T-helper 1 cell (primary cell): ENCODE measurements around the gene ZNF43.
"Not testable (repeated sequence)": the region's sequence is repeated elsewhere in the genome, so short reads cannot be mapped to it uniquely, and the experiment has no call there.

Source experiments
- DNase-seq, 5 donors: peaks; one replicate each; pipeline ENCODE4 v3.0.0-alpha.2; 2012 to 2020
- total RNA-seq, 4 donors: gene quantifications; one replicate each; lab custom pipeline; 2026; lab: John Stamatoyannopoulos, UW

ZNF43 gene
- total RNA-seq = 25.1 to 44.0 (median 36.8) reads per million in 4 donors

- DNase-seq = peak; percentile 81 to 94 (median 87)
Observed at GRCh38 chr19:21835810-21836444, at the start of gene ZNF43. TSS of gene ZNF43 (minus strand) at chr19:21836182. CDS start at chr19:21836038, 144 bp downstream.

GRCh38 chr19:21885516-21885915, 49.5 kb upstream of the ZNF43 start:
- not testable (repeated sequence) for DNase-seq

GRCh38 chr19:21884786-21885185, 48.8 kb upstream of the ZNF43 start:
- DNase-seq = not testable (repeated sequence)

DNA sequence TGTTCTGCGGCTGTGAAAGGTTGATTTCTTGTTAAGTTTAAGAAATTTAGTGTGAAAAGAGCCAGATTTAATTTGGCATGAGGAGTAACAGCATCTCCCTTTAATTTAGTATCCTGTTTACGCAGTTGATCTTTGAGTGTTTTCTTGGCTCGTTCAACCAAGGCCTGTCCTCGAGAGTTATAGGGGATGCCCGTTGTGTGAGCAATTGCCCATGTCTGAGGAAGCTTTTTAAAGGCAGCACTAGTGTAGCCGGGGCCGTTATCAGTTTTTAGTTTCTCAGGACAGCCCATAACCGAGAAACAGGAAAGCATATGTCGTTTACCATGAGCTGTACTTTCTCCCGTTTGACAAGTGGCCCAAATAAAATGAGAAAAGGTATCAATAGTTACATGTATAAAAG, 47.5 kb upstream of the ZNF43 start:
- no peak for DNase-seq

DNA sequence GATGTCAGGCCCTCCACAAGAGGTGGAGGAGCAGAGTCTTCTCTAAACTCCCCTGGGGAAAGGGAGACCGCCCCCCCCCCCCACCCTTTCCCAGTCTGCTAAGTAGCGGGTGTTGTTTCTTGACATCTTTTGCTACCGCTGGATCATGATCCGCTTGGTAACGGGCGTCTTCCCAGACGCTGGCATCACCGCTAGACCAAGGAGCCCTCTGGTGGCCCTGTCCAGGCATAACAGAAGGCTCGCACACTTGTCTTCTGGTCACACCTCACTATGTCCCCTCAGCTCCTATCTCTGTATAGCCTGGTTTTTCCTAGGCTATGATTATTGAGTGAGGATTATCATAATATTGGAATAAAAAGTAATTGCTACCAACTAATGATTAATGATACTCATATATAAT, 44.8 kb upstream of the ZNF43 start:
- not testable (repeated sequence) for DNase-seq

GRCh38 chr19:21878646-21879045, 42.7 kb upstream of the ZNF43 start:
- no peak for DNase-seq

DNA sequence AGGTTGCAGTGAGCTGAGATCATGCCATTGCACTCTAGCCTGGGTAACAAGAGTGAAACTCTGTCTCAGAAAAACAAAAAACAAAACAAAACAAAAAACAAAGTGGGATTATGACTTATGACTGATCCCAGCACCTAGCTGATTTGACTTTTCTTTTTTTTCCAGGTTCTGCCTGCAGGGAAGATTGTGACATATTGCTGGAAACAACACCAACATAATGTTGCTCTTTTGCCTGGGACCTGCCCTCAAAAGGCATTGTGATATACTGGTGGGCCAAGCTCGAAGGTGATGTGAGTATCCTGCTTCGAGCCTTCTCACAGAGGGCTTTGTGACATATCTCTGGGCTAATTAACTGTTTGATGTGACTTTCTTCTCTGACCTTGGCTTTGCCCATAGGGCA, 42.0 kb upstream of the ZNF43 start:
- no peak for DNase-seq

DNA sequence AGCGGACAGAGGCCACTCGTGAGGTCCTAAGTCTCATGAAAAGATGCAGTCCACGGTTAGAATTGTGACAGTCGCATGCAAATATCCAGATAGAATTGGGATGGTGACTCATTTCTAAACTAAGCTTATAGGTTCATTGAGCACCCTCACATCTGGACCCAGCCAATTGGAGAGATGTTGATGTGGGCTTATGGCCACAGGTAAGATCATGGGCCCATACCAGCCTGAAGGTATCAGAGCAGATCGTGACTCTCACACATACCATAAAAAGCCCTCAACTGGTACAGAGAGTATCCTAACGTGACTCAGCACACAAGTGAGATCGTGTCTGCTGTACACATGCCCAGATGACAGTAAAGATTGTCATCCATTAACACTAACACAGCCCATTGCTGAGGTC, 40.6 kb upstream of the ZNF43 start:
- not testable (repeated sequence) for DNase-seq

DNA sequence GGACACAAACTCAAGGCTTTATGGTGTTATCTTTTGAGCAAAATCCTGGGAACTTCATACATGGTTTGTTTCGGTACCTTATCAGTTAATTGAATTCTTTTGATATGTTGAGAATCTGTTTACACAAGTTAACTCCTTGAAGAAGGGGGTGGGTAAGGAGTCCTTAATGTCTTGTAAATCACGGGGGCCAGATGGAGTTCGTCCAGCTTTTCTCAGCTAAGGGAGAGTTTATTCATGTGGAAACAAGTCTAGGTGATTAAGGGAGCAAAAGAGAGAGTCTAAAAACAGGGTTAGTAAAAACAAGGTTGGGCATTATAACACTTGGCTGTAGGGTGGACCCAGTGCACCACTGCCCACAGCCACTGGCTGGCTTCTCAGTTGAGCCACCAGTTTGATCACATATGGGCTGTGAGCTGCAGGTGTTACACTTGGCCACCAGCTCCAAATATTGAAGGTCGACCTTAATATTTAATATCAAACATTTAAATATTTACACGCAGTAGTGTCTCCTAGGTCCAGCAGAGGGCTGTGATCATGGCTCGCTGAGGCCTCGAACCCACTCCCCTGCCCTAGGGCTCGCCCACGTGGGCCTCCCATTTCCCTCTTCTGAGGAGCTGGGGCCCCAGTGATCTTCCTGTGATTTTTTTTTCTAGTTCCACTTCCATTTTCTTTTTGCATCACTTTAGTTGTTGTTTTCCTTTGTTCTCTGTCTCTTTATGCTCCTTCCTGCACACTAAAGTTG, 21.0 kb upstream of the ZNF43 start:
- no peak for DNase-seq

DNA sequence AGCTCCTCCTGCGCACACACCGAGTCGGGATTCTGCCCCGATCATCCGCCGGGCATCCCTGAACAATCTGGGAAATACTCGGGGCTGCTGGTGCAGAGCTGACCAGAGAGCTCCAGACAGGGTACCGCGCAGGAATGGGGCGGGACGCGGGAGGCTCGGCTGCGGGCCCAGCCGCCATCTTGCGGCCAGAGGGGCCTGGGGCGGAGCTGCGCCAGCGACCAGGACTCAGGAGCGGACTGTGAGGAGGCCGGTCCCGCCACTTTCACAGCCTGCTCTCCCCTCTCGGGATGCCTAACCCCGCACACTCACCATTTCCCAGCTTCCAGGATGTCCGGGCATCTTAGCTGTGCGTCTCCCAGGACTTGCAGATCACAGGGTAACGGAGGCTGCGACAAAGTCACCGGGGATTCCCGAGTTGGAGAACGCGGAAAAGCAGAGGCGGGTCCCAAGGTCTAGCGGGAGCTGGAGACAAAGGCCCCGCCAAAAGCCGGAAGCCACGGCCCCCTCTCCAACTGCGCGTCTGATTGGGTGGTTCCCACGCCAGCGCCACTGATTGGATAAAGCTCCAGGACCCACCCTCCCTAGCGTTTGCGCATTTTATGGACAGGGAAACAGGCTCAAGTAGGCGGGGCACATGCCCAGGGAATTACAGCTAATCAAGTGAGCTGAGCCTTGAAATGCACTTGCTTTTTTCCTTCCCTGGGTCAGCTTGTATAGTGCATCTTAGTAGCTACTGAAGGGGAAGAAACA, 15.8 kb upstream of the ZNF43 start:
- DNase-seq = peak; percentile 80 to 89 (median 84)

DNA sequence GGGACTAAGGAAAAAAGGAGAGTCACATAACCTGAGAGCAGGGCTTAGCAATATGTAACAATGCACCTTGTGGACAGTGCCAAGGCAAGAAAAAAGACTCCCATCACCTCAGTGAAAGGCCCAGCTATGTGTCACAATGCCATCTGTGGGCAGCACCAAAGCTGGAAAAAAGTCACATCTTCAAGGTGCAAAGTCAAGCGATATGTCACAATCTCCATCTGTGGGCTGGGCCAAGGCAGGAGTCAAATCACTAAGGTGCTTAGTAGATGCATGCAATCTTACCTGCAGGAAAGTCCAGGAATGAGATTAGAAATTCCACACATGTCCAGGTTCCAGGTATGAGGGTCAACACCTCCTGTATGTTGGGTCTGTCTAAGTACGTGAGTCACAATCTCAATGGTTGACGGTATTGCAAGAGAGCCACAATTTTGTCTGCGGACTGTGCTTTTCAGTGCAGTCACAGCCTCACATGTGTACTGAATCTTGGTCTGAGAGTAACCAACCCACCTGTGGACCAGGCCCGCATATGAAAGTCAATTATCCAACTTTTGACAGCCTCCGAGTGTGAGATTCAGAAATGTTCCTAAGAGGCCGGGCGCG, 14.8 kb upstream of the ZNF43 start:
- peak in 1 of 5 donors; percentile 6 for DNase-seq

GRCh38 chr19:21848706-21849105, 12.7 kb upstream of the ZNF43 start:
- no peak for DNase-seq

GRCh38 chr19:21843081-21843480, 7.1 kb upstream of the ZNF43 start:
- no peak for DNase-seq

- DNase-seq = no peak
Observed at GRCh38 chr19:21841488-21842097, 5.6 kb upstream of the ZNF43 start.

DNA sequence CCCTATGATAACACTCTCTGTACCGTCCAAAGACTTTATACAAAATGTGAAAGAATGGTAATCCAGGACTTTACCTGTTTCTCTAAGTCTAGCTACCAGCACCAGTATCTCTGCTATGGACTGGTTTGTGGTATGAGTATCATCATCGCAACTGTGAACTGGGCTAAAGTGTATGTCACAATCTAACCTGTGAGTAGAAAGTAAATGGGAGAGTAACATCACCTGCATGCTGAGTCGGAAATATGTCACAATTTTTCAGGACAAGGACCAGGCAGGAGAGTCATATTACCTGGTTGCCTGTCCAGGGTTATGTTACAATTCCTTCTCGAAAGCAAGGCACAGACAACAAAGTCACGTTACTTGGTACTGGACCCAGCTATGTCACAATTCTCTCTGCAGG, 5.1 kb upstream of the ZNF43 start:
- no peak for DNase-seq

DNA sequence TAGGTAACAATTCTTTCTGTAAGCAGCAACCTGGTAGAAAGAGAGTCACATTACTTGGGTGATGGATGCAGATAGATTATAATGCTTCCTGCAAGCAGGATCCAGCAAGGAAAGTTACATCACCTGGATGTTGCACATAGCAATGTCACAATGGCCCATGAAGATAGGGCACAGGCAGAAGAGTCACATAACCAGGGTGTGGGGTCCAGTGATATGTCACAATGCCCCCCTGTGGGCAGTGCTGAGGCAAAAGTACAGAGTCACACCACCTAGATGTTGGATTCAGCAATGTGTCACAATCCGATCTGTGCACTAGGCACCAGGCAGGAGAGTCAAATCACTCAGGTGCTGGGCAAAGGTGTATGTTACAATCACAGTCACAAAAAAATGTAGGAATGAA, 4.0 kb upstream of the ZNF43 start:
- no peak for DNase-seq

GRCh38 chr19:21838646-21839045, 2.7 kb upstream of the ZNF43 start:
- DNase-seq = no peak

DNA sequence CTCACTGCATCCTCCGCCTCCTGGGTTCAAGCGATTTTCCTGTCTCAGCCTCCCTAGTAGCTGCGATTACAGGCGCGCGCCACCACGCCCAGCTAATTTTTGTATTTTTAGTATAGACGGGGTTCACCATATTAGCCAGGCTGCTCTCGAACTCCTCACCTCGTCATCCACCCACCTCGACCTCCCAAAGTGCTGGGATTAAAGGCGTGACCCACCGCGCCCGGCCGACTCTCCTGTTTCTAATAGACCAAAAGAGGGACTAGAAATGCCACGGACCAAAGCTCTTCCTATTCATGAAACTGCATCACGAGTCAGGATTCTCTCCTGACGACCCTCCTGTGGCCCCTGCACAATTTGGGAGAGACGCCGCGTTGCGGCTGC, 563 bp downstream of the ZNF43 start:
- no peak for DNase-seq

DNA sequence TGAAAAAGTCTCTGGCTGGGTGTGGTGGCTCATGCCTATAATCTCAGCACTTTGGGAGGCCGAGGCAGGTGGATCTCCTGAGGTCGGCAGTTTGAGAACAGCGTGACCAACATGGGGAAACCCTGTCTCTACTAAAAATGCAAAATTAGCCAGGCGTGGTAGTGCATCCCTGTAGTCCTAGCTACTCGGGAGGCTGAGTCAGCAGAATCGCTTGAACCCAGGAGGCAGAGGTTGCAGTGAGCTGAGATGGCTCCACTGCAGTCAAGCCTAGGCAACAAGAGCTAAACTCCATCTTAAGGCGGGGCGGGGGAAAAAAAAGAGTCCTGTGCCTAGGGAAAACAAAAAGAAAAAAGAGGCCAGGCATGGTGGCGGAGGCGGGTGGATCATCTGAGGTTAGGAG, 2.2 kb downstream of the ZNF43 start:
- DNase-seq = no peak

DNA sequence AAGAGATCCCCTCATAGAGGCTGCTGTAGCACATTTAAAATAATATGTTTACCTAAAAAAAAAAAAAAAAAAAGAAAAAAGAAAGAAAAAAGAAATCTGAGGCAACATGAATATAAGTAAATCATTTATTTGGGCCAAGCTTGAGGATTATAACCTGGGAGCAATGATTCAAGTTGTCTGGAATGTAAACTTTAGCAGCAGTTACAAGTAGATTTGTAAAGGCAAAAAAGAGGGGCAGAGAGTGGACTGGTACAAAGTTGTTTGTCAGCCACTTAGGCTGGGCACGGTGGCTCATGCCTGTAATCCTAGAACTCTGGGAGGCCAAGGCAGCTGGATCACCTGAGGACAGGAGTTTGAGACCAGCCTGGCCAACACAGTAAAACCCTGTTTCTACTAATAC, 11.3 kb downstream of the ZNF43 start:
- DNase-seq = no peak

- no peak for DNase-seq
Observed at GRCh38 chr19:21823224-21823623, 12.8 kb downstream of the ZNF43 start.

- no peak for DNase-seq
Observed at GRCh38 chr19:21812448-21812847, 23.5 kb downstream of the ZNF43 start.
